WTC11 (cell line): ENCODE data around the gene EVI2A. TPM values are rescaled to one million over a fixed set of nuclear protein-coding genes. Genes with fewer than 3 reads are reported as not detected.

ENCODE experiments used
- ATAC-seq: fragments of 200-7000 bp; cut with Tn5 transposase; 2 replicates; pipeline ENCODE4 v1.10.0; 2021; ENCODE audit warnings: mild to moderate bottlenecking, moderate library complexity
- CTCF ChIA-PET: fragments of 300-600 bp; sonication (Branson Sonifier 250); formaldehyde crosslinking; loops from one replicate; lab custom pipeline; 2021; ENCODE audit warnings: antibody characterized with exemption; lab: Charles Lee
- POLR2A ChIA-PET: fragments of 350-600 bp; sonication (Branson Sonifier 250); formaldehyde crosslinking; loops from one replicate; lab custom pipeline; 2021; ENCODE audit warnings: antibody characterized with exemption; lab: Charles Lee
- DNase-seq: peaks from one replicate; pipeline ENCODE4 v3.0.0; 2021; ENCODE audit warnings: low spot score
- H3K27ac Mint-ChIP-seq: 2 replicates; pipeline ENCODE4 v1.8.0; 2021; ENCODE audit warnings: mixed read lengths
- H3K27me3 Mint-ChIP-seq: 2 replicates; pipeline ENCODE4 v1.8.0; 2021; ENCODE audit warnings: low read depth, mild to moderate bottlenecking, moderate library complexity, mixed read lengths
- H3K36me3 Mint-ChIP-seq: 2 replicates; pipeline ENCODE4 v1.8.0; 2021; ENCODE audit warnings: mixed read lengths
- H3K4me1 Mint-ChIP-seq: 2 replicates; pipeline ENCODE4 v1.8.0; 2022; ENCODE audit warnings: mixed read lengths
- H3K4me3 Mint-ChIP-seq: 2 replicates; pipeline ENCODE4 v1.8.0; 2021; ENCODE audit warnings: mild to moderate bottlenecking, moderate library complexity, mixed read lengths
- H3K9me3 Mint-ChIP-seq: 2 replicates; pipeline ENCODE4 v1.8.0; 2021; ENCODE audit warnings: mixed read lengths
- ATF1 ChIP-seq: sonication (generic); formaldehyde crosslinking; IDR thresholded peaks from 2 replicates; pipeline ENCODE4 v1.8.1; 2023; ENCODE audit warnings: mild to moderate bottlenecking, moderate library complexity, missing genetic modification reagents
- ATF6 ChIP-seq: sonication (generic); formaldehyde crosslinking; IDR thresholded peaks from 2 replicates; pipeline ENCODE4 v1.8.1; 2023; ENCODE audit warnings: mild to moderate bottlenecking, missing genetic modification reagents
- CREM ChIP-seq: sonication (generic); formaldehyde crosslinking; IDR thresholded peaks from 2 replicates; pipeline ENCODE4 v1.8.1; 2022; ENCODE audit warnings: mild to moderate bottlenecking, missing genetic modification reagents, moderate library complexity
- ERG ChIP-seq: fragments of 250-450 bp; sonication (Bioruptor Pico); IDR thresholded peaks from 2 replicates; pipeline ENCODE4 v1.8.0; 2021; ENCODE audit warnings: mild to moderate bottlenecking
- IRF2 ChIP-seq: sonication (generic); formaldehyde crosslinking; IDR thresholded peaks from 2 replicates; pipeline ENCODE4 v1.8.0; 2022; ENCODE audit warnings: low read depth, missing genetic modification reagents, borderline replicate concordance
- JUN ChIP-seq: sonication (generic); formaldehyde crosslinking; IDR thresholded peaks from 2 replicates; pipeline ENCODE4 v1.8.0; 2023; ENCODE audit warnings: mild to moderate bottlenecking, missing genetic modification reagents
- MYBL2 ChIP-seq: sonication (generic); formaldehyde crosslinking; IDR thresholded peaks from 2 replicates; pipeline ENCODE4 v1.8.1; 2023; ENCODE audit warnings: mild to moderate bottlenecking, moderate library complexity, missing genetic modification reagents
- NFATC4 ChIP-seq: fragments of 250-450 bp; sonication (Bioruptor Pico); IDR thresholded peaks from 2 replicates; pipeline ENCODE4 v1.9.0; 2021; ENCODE audit warnings: mild to moderate bottlenecking
- SP1 ChIP-seq: sonication (generic); formaldehyde crosslinking; conservative IDR thresholded peaks from 2 replicates; pipeline ENCODE4 v1.8.1; 2022; ENCODE audit warnings: missing genetic modification reagents
- TCF7 ChIP-seq: sonication (generic); formaldehyde crosslinking; IDR thresholded peaks from 2 replicates; pipeline ENCODE4 v1.8.0; 2022; ENCODE audit warnings: mild to moderate bottlenecking, low read depth, missing genetic modification reagents, moderate library complexity
- TEAD4 ChIP-seq: sonication (generic); formaldehyde crosslinking; IDR thresholded peaks from 2 replicates; pipeline ENCODE4 v1.8.0; 2022; ENCODE audit warnings: mild to moderate bottlenecking, missing genetic modification reagents
- USF2 ChIP-seq: sonication (generic); formaldehyde crosslinking; IDR thresholded peaks from 2 replicates; pipeline ENCODE4 v1.8.1; 2023; ENCODE audit warnings: mild to moderate bottlenecking, missing genetic modification reagents, moderate library complexity
- ZNF121 ChIP-seq: sonication (generic); formaldehyde crosslinking; IDR thresholded peaks from 2 replicates; pipeline ENCODE4 v1.8.0; 2023; ENCODE audit warnings: missing genetic modification reagents
- ZNF263 ChIP-seq: sonication (generic); formaldehyde crosslinking; IDR thresholded peaks from 2 replicates; pipeline ENCODE4 v1.8.1; 2022; ENCODE audit warnings: low read depth, mild to moderate bottlenecking, moderate library complexity, missing genetic modification reagents
- ZNF416 ChIP-seq: fragments of 250-450 bp; sonication (Bioruptor Pico); IDR thresholded peaks from 2 replicates; pipeline ENCODE4 v1.9.0; 2021; ENCODE audit warnings: mild to moderate bottlenecking, inconsistent platforms
- total RNA-seq: library from RNA; stranded (reverse); gene quantifications from 3 replicates; pipeline ENCODE4 v1.2.3, GENCODE V29; 2021
- TF ChIP-seq, protein P1 (sequence below): sonication (generic); formaldehyde crosslinking; IDR thresholded peaks from 2 replicates; pipeline ENCODE4 v1.8.0; 2023; ENCODE audit warnings: missing genetic modification reagents, mild to moderate bottlenecking, borderline replicate concordance
- TF ChIP-seq, protein P2 (sequence below): sonication (generic); formaldehyde crosslinking; IDR thresholded peaks from 2 replicates; pipeline ENCODE4 v1.8.1; 2023; ENCODE audit warnings: mild to moderate bottlenecking, moderate library complexity, missing genetic modification reagents
- TF ChIP-seq, protein P3 (sequence below): sonication (generic); formaldehyde crosslinking; IDR thresholded peaks from 2 replicates; pipeline ENCODE4 v1.8.0; 2022; ENCODE audit warnings: mild to moderate bottlenecking, missing genetic modification reagents
- TF ChIP-seq, protein P4 (sequence below): fragments of 250-450 bp; sonication (Bioruptor Pico); IDR thresholded peaks from 2 replicates; pipeline ENCODE4 v1.9.0; 2021; ENCODE audit warnings: mild to moderate bottlenecking

Gene EVI2A
- total RNA-seq, 1 experiment from 2014 or later = 0.15 TPM

DNA sequence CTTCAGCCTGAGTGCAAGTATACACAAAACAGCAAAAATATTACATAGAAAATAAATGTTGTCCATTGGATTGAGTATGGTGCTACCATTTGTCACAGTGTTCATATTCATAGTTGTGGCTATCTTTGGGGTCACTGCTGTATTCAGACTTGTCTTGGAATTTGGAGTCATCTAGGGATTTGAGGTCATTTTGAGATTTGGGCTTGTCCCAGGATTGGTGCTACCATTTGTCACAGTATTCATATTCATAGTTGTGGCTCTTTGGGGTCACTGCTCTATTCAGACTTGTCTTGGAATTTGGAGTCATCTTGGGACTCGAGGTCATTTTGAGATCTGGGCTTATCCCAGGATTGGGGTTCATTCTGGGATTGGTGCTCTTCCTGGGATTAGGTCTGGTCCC lies 49.2 kb downstream of the EVI2A start (continued):
- TF ChIP-seq, protein P1, sequence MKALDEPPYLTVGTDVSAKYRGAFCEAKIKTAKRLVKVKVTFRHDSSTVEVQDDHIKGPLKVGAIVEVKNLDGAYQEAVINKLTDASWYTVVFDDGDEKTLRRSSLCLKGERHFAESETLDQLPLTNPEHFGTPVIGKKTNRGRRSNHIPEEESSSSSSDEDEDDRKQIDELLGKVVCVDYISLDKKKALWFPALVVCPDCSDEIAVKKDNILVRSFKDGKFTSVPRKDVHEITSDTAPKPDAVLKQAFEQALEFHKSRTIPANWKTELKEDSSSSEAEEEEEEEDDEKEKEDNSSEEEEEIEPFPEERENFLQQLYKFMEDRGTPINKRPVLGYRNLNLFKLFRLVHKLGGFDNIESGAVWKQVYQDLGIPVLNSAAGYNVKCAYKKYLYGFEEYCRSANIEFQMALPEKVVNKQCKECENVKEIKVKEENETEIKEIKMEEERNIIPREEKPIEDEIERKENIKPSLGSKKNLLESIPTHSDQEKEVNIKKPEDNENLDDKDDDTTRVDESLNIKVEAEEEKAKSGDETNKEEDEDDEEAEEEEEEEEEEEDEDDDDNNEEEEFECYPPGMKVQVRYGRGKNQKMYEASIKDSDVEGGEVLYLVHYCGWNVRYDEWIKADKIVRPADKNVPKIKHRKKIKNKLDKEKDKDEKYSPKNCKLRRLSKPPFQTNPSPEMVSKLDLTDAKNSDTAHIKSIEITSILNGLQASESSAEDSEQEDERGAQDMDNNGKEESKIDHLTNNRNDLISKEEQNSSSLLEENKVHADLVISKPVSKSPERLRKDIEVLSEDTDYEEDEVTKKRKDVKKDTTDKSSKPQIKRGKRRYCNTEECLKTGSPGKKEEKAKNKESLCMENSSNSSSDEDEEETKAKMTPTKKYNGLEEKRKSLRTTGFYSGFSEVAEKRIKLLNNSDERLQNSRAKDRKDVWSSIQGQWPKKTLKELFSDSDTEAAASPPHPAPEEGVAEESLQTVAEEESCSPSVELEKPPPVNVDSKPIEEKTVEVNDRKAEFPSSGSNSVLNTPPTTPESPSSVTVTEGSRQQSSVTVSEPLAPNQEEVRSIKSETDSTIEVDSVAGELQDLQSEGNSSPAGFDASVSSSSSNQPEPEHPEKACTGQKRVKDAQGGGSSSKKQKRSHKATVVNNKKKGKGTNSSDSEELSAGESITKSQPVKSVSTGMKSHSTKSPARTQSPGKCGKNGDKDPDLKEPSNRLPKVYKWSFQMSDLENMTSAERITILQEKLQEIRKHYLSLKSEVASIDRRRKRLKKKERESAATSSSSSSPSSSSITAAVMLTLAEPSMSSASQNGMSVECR (CRISPR knock-in tag) = no peak
- TF ChIP-seq, protein P2, sequence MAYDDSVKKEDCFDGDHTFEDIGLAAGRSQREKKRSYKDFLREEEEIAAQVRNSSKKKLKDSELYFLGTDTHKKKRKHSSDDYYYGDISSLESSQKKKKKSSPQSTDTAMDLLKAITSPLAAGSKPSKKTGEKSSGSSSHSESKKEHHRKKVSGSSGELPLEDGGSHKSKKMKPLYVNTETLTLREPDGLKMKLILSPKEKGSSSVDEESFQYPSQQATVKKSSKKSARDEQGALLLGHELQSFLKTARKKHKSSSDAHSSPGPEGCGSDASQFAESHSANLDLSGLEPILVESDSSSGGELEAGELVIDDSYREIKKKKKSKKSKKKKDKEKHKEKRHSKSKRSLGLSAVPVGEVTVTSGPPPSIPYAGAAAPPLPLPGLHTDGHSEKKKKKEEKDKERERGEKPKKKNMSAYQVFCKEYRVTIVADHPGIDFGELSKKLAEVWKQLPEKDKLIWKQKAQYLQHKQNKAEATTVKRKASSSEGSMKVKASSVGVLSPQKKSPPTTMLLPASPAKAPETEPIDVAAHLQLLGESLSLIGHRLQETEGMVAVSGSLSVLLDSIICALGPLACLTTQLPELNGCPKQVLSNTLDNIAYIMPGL = no peak

- Mint-ChIP-seq H3K4me1 (peaks cover 11% of the 10 kb centered on the region), H3K27ac (peak overlapping the region; percentile 96), H3K36me3 (peaks cover 9% of the 10 kb centered on the region)
- ATAC-seq (peak; percentile 95), DNase-seq (no peak)
- TF ChIP-seq SP1 (CRISPR knock-in tag) (no peak), USF2 (CRISPR knock-in tag) (0 out of 2 replicates have a peak, but pooled peaks have one; percentile 27), ZNF121 (CRISPR knock-in tag) (no peak), ATF6 (CRISPR knock-in tag) (no peak), NFATC4 (no peak)
- TF ChIP-seq, protein P3, sequence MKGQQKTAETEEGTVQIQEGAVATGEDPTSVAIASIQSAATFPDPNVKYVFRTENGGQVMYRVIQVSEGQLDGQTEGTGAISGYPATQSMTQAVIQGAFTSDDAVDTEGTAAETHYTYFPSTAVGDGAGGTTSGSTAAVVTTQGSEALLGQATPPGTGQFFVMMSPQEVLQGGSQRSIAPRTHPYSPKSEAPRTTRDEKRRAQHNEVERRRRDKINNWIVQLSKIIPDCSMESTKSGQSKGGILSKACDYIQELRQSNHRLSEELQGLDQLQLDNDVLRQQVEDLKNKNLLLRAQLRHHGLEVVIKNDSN = peak; percentile 72
- TF ChIP-seq, all 79 proteins: peak for 2
- H3K9me3 Mint-ChIP-seq = no peaks in the 10 kb centered on the region
- H3K27me3 Mint-ChIP-seq = no peaks in the 10 kb centered on the region
- CTCF ChIA-PET = no interaction called here
- POLR2A ChIA-PET = no interaction called here
- no peak overlapping the region for H3K4me3 Mint-ChIP-seq
Measured at GRCh38 chr17:31269578-31269983, 51.8 kb downstream of the EVI2A start.

DNA sequence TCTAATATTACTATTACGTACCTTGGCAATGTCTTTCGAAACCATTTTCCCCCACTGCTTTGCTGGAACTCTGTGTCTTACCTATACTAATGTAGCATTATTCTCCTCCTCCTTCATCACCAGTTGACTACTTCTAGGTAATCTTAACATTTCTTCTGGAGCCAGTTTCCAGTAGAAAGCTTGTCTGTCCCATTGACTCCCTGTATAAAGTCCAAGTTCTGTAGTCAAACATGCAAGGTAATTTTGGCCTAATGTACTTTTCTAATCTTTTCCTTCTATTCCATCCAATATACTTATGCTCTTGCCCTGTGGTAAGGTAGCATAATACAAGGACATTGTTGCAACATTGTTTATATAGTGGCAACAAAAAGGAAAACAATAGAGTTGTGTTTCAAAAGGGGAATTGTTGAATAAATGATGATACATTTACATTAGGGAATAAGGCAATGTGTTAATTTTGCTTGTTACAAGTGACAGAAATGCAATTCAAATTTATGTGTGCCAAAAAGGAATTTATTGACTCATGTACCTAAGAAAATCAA lies 52.3 kb downstream of the EVI2A start:
- Mint-ChIP-seq H3K27me3 (no peaks in the 10 kb centered on the region), H3K9me3 (no peaks in the 10 kb centered on the region), H3K4me3 (no peak overlapping the region), H3K36me3 (peaks cover 9% of the 10 kb centered on the region), H3K27ac (peak overlapping the region; percentile 71), H3K4me1 (peaks cover 11% of the 10 kb centered on the region)
- ChIA-PET POLR2A (no interaction called here), CTCF (no interaction called here)
- no peak for DNase-seq
- no peak for ATAC-seq
- no peak for TF ChIP-seq JUN (CRISPR knock-in tag)
- TF ChIP-seq TEAD4 (CRISPR knock-in tag) = no peak
- no peak for TF ChIP-seq ERG (CRISPR knock-in tag)
- no peak for TF ChIP-seq IRF2 (CRISPR knock-in tag)
- TF ChIP-seq CREM (CRISPR knock-in tag) = no peak
- no peak for TF ChIP-seq ZNF416 (CRISPR knock-in tag)
- no peak for TF ChIP-seq NFATC4
- TF ChIP-seq, protein P4, sequence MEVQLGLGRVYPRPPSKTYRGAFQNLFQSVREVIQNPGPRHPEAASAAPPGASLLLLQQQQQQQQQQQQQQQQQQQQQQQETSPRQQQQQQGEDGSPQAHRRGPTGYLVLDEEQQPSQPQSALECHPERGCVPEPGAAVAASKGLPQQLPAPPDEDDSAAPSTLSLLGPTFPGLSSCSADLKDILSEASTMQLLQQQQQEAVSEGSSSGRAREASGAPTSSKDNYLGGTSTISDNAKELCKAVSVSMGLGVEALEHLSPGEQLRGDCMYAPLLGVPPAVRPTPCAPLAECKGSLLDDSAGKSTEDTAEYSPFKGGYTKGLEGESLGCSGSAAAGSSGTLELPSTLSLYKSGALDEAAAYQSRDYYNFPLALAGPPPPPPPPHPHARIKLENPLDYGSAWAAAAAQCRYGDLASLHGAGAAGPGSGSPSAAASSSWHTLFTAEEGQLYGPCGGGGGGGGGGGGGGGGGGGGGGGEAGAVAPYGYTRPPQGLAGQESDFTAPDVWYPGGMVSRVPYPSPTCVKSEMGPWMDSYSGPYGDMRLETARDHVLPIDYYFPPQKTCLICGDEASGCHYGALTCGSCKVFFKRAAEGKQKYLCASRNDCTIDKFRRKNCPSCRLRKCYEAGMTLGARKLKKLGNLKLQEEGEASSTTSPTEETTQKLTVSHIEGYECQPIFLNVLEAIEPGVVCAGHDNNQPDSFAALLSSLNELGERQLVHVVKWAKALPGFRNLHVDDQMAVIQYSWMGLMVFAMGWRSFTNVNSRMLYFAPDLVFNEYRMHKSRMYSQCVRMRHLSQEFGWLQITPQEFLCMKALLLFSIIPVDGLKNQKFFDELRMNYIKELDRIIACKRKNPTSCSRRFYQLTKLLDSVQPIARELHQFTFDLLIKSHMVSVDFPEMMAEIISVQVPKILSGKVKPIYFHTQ = no peak
- TF ChIP-seq MYBL2 (CRISPR knock-in tag) = no peak
- no peak for TF ChIP-seq ATF1 (CRISPR knock-in tag)
- TF ChIP-seq TCF7 (CRISPR knock-in tag) = no peak
- TF ChIP-seq ZNF263 = no peak
